Activated CD8-positive, alpha-beta memory T cell treated with anti-CD3 and anti-CD28 coated beads for 4 hours (primary cell): ENCODE results near the gene CD37.
"Not testable (repeated sequence)": the region's sequence is repeated elsewhere in the genome, so short reads cannot be mapped to it uniquely, and the experiment has no call there.

Source experiments
- DNase-seq, 2 donors: peaks; one replicate each; pipeline ENCODE4 v3.0.0-alpha.2; 2020; ENCODE audit warnings: low read depth in 2 of 2

The CD37 gene

GRCh38 chr19:49328741-49329140 lies 6.5 kb upstream of the CD37 start:
- DNase-seq: no peak

- not testable (repeated sequence) for DNase-seq
Observed at GRCh38 chr19:49331187-49331586, 4.0 kb upstream of the CD37 start.

GRCh38 chr19:49331616-49332055 lies 3.6 kb upstream of the CD37 start:
- DNase-seq: peak in 1 of 2 donors; percentile 40

- not testable (repeated sequence) for DNase-seq
Observed at GRCh38 chr19:49332691-49333417, 2.4 kb upstream of the CD37 start.

GRCh38 chr19:49333418-49333805 lies 1.8 kb upstream of the CD37 start:
- DNase-seq: no peak

- peak; percentile 44 to 55 for DNase-seq
Observed at GRCh38 chr19:49333811-49334288, 1.4 kb upstream of the CD37 start.

- DNase-seq: no peak
Observed at GRCh38 chr19:49335784-49336481, 727 bp downstream of the CD37 start.

- DNase-seq: no peak
Observed at GRCh38 chr19:49336482-49337266, 1.5 kb downstream of the CD37 start.

GRCh38 chr19:49337267-49338022 lies 2.2 kb downstream of the CD37 start:
- no peak for DNase-seq

- no peak for DNase-seq
Observed at GRCh38 chr19:49338023-49338677, 2.9 kb downstream of the CD37 start.

GRCh38 chr19:49338691-49339300 lies 3.6 kb downstream of the CD37 start:
- no peak for DNase-seq

- DNase-seq: no peak
Observed at GRCh38 chr19:49339301-49340068, 4.3 kb downstream of the CD37 start.

GRCh38 chr19:49340069-49340864 lies 5.1 kb downstream of the CD37 start:
- DNase-seq: no peak

- no peak for DNase-seq
Observed at GRCh38 chr19:49340865-49341718, 5.9 kb downstream of the CD37 start.

GRCh38 chr19:49342291-49342721 lies 7.1 kb downstream of the CD37 start:
- no peak for DNase-seq

- DNase-seq: no peak
Observed at GRCh38 chr19:49343123-49343522, 7.9 kb downstream of the CD37 start.

GRCh38 chr19:49344505-49345423 lies 9.6 kb downstream of the CD37 start:
- DNase-seq: no peak
